Progenitor cell of endocrine pancreas (in vitro differentiated cells): ENCODE measurements around the gene DRD1. TPM values are rescaled to one million over a fixed set of nuclear protein-coding genes. Genes with fewer than 3 reads are reported as not detected.

ENCODE experiments used
- DNase-seq: peaks from one replicate; pipeline ENCODE4 v3.0.0; 2021; ENCODE audit warnings: low spot score; ENCODE audit not compliant: unreplicated experiment
- H3K27ac Mint-ChIP-seq: 2 replicates; pipeline ENCODE4 v1.8.0; 2021; ENCODE audit warnings: mild to moderate bottlenecking, moderate library complexity, mixed read lengths
- H3K27me3 Mint-ChIP-seq: 2 replicates; pipeline ENCODE4 v1.8.0; 2021; ENCODE audit warnings: mixed read lengths
- H3K36me3 Mint-ChIP-seq: 2 replicates; pipeline ENCODE4 v1.8.0; 2022; ENCODE audit warnings: mixed read lengths; ENCODE audit not compliant: insufficient read depth
- H3K4me1 Mint-ChIP-seq: 2 replicates; pipeline ENCODE4 v1.8.0; 2021; ENCODE audit warnings: low read depth, mixed read lengths
- H3K4me3 Mint-ChIP-seq: 2 replicates; pipeline ENCODE4 v1.8.0; 2021; ENCODE audit warnings: low read depth, mild to moderate bottlenecking, moderate library complexity, mixed read lengths
- H3K9me3 Mint-ChIP-seq: 2 replicates; pipeline ENCODE4 v1.8.0; 2021; ENCODE audit warnings: low read depth, mixed read lengths
- total RNA-seq: library from RNA; stranded (reverse); gene quantifications from 2 replicates; pipeline ENCODE4 v1.2.1, GENCODE V29; 2021
- TF ChIP-seq, protein P1 (sequence below): fragments of 200-600 bp; sonication (generic); IDR thresholded peaks from one replicate; pipeline ENCODE4 v1.5.0; 2021; ENCODE audit warnings: antibody characterized with exemption, mild to moderate bottlenecking; ENCODE audit not compliant: unreplicated experiment

The DRD1 gene
- total RNA-seq, 1 donor from 2014 or later = not detected

DNA sequence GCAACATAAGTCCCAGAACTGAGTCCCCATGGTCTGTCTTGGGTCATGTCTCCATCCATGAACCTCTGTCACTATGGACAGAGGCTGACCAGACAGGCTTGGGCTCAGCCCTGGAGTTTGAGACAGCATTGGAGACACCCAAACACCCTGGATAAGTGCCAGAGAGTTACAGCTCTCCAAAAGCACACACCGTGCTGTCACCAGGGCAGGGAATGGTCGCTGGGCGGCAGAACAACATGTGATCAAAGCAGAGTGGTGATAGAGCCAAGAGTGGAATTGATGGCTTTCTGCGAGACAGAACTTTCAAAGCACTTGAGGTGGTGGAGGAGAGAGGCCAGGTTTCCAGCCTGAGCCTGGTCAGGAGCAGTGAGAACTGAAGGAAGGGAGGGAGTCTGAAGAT, 50.1 kb downstream of the DRD1 start:
- no peak overlapping the region for H3K4me3 Mint-ChIP-seq
- H3K4me1 Mint-ChIP-seq = no peaks in the 10 kb centered on the region
- no peaks in the 10 kb centered on the region for H3K36me3 Mint-ChIP-seq
- H3K27me3 Mint-ChIP-seq = no peaks in the 10 kb centered on the region
- no peak for DNase-seq
- no peak overlapping the region for H3K27ac Mint-ChIP-seq
- TF ChIP-seq, protein P1, sequence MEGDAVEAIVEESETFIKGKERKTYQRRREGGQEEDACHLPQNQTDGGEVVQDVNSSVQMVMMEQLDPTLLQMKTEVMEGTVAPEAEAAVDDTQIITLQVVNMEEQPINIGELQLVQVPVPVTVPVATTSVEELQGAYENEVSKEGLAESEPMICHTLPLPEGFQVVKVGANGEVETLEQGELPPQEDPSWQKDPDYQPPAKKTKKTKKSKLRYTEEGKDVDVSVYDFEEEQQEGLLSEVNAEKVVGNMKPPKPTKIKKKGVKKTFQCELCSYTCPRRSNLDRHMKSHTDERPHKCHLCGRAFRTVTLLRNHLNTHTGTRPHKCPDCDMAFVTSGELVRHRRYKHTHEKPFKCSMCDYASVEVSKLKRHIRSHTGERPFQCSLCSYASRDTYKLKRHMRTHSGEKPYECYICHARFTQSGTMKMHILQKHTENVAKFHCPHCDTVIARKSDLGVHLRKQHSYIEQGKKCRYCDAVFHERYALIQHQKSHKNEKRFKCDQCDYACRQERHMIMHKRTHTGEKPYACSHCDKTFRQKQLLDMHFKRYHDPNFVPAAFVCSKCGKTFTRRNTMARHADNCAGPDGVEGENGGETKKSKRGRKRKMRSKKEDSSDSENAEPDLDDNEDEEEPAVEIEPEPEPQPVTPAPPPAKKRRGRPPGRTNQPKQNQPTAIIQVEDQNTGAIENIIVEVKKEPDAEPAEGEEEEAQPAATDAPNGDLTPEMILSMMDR = no peak
- H3K9me3 Mint-ChIP-seq = no peaks in the 10 kb centered on the region

DNA sequence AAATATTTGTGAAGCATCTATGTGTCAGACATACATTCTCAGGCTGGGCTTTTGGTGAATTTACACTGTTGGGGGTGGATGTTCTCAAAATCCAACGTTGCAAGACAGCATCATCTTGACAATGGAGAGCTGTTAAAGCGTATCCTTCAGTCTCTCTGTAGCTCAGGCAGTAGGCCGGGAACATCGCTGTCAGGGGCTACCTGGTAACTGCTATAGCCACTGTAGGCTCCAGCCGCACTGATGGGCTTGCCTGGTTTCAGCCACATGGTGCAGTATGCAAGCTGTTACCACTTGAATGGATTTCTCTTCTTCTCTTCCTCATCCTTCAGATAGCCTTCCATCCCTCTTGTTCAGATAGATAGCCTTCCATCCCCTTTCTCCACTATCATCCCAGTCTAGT, 51.7 kb downstream of the DRD1 start:
- no peak for DNase-seq
- no peaks in the 10 kb centered on the region for H3K9me3 Mint-ChIP-seq
- H3K27me3 Mint-ChIP-seq = no peaks in the 10 kb centered on the region
- H3K27ac Mint-ChIP-seq = no peak overlapping the region
- H3K4me1 Mint-ChIP-seq = no peaks in the 10 kb centered on the region
- H3K36me3 Mint-ChIP-seq = no peaks in the 10 kb centered on the region
- H3K4me3 Mint-ChIP-seq = no peak overlapping the region
- TF ChIP-seq, protein P1 = no peak

DNA sequence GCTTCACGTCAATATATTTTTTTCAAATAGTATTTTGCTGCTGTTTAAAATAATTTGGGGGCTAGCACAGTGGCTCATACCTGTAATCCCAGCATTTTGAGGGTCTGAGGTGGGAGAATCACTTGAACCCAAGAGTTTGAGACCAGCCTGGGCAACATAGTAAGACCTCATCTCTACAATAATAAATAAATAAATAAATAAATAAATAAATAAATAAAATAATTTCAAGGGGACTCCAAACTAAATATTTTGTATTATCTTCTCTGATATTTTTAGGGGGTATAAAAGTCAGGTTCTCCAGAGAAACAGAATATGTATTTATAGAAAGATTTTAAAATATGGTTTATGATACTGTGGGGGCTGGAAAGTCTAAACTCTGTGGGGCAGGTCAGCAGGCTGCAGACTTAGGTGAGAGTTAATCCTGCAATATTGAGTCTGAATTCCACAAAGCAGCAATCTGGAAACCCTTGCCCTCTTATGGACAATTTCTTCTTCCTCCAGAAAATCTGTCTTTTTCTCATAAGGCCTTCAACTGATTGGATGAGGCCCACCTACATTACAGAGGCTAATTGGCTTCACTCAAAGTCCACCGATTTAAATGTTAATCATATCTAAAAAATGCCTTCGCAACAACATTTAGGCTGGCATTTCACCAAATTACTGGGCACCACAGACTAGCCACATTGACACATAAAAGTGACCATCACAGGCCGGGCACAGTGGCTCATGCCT, 53.5 kb downstream of the DRD1 start:
- no peaks in the 10 kb centered on the region for H3K4me1 Mint-ChIP-seq
- H3K27me3 Mint-ChIP-seq = no peaks in the 10 kb centered on the region
- TF ChIP-seq, protein P1 = no peak
- no peak overlapping the region for H3K27ac Mint-ChIP-seq
- no peaks in the 10 kb centered on the region for H3K9me3 Mint-ChIP-seq
- no peaks in the 10 kb centered on the region for H3K36me3 Mint-ChIP-seq
- DNase-seq = no peak
- no peak overlapping the region for H3K4me3 Mint-ChIP-seq

Other genes with a start within 250 kb of the DRD1 start
- 73.2 and 83.7 TPM in 2 replicates for gene SFXN1, start 34.4 kb upstream of the DRD1 start, total RNA-seq
- gene HRH2, start 213.9 kb upstream of the DRD1 start, total RNA-seq = 1.2 and 1.5 TPM in 2 replicates